Measurements from ENCODE around the gene SH2D3C. TPM values are rescaled to one million over a fixed set of nuclear protein-coding genes. Genes with fewer than 3 reads are reported as not detected.

SH2D3C gene
- 10 to 100 TPM in 4 of 9 donors, 1 to 10 TPM in 5; 4.3 to 14.2 (median 9.8) TPM for total RNA-seq
- 10 to 100 TPM in 2 of 3 donors, 1 to 10 TPM in 1; 2.1 to 27.1 (median 19.1) TPM for polyA plus RNA-seq
- long read RNA-seq, donor 1, partial matches to known transcripts, result 0 of 1 reads
- long read RNA-seq, donor 1, other reads (novel, unspliced or antisense), result 0 of 1 reads
- long read RNA-seq, donor 2, result 0 reads
- long read RNA-seq, donor 3, result 0 reads
- long read RNA-seq, donor 4, partial matches to known transcripts, result 2 of 5 reads
- long read RNA-seq, donor 4, other reads (novel, unspliced or antisense), result 2 of 5 reads
- long read RNA-seq, donor 5, transcript SH2D3C-203 (11 exons, 2,750 nt), result major isoform, 13 of 28 reads
- long read RNA-seq, donor 5, partial matches to known transcripts, result 6 of 28 reads
- long read RNA-seq, donor 5, other reads (novel, unspliced or antisense), result 7 of 28 reads
- long read RNA-seq, donor 6, partial matches to known transcripts, result 0 of 2 reads
- long read RNA-seq, donor 6, other reads (novel, unspliced or antisense), result 1 of 2 reads
- long read RNA-seq, donor 7, partial matches to known transcripts, result 19 of 20 reads
- long read RNA-seq, donor 7, other reads (novel, unspliced or antisense), result 0 of 20 reads
- long read RNA-seq, donor 8, partial matches to known transcripts, result 0 of 3 reads
- long read RNA-seq, donor 8, other reads (novel, unspliced or antisense), result 0 of 3 reads
- long read RNA-seq, donor 9, result 0 reads
- long read RNA-seq, donor 10, partial matches to known transcripts, result 0 of 1 reads
- long read RNA-seq, donor 10, other reads (novel, unspliced or antisense), result 0 of 1 reads

DNA sequence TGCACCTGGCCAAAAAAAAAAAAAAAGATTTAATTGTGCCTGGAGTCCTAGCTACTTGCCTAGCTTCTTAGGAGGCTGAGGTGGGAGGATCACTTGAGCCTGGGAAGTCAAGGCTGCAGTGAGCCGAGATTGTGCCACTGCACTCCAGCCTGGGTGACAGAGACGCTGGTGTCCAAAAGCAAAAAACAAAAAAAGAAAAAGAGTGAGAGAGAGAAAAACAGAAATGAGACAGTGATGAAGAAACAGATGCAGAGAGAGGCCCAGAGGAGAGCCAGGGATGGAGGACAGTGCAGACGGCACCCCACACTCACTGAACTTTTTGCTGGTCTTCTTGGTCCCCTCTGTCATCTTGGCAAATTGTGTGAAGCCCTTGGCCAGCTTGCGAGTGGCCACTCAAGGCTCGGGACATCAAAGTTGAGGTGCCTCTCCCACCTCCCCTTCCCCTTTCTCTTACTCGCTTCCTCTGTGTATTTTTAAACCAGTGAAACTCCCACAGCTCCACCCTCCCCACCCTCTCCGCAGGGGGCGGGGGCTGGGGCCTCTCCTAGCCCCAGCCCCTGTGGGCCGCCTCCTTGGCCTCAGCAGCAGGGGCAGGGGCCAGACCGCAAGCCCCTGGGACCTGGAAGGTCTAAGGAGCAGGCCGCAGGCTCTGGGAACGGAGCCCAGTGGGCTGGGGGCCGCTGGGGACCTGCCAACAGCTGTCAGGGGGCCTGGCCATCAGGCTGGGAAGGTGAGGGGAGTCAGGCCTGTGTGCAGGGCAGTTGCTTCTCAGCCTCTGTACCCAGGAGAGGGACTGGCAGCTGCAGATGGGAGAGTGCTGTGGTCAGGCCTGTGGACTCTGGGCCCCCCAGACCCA is at the start of gene SH2D3C:
SH2D3C (minus strand) TSS at position 387 of the 856 bp plus-strand sequence; CDS start at position 348, 39 bp downstream.
- no peaks in the 10 kb centered on the region for H3K4me1 ChIP-seq (replicated peaks in 1 of 2)
- no peaks in the 10 kb centered on the region for H3K36me3 ChIP-seq (replicated peaks in 1 of 2)
- no peaks in the 10 kb centered on the region for H3K9me3 ChIP-seq (replicated peaks in 1 of 3)
- intact Hi-C loops (cut with DNase I), result no loop called here
- H3K4me3 ChIP-seq, result no peak within 1 kb of the TSS
- DNase-seq, result no peak
- H3K27ac ChIP-seq, result peak within 1 kb of the TSS in 1 of 5 donors; percentile 33
- WGBS, 4 donors, result 49 to 58% (median 52%) methylated on average over 9 to 13 of the region's 13 CpGs
- TF ChIP-seq POLR2A (IDR thresholded peaks at IDR 0.05) (no peak), CTCF (IDR thresholded peaks at IDR 0.05) (no peak)
- no peaks in the 10 kb centered on the region for H3K27me3 ChIP-seq

GRCh38 chr9:127826253-127826913 is 47.9 kb upstream of the SH2D3C start:
- WGBS, 4 donors, result 57 to 64% (median 61%) methylated on average over 2 to 7 of the region's 7 CpGs
- intact Hi-C loops (cut with DNase I), result no loop called here
- DNase-seq, result no peak
- Histone ChIP-seq H3K9me3 (replicated peaks in 1 of 3) (no peaks in the 10 kb centered on the region), H3K27me3 (no peaks in the 10 kb centered on the region), H3K4me3 (no peak overlapping the region), H3K27ac (peak overlapping the region in 2 of 5 donors; percentile 52 to 84), H3K4me1 (replicated peaks in 1 of 2) (peaks cover 6 to 25% of the 10 kb centered on the region in 2 donors), H3K36me3 (replicated peaks in 1 of 2) (peaks cover 0 to 59% of the 10 kb centered on the region in 2 donors)
- TF ChIP-seq CTCF (IDR thresholded peaks at IDR 0.05), result no peak
- no peak for TF ChIP-seq POLR2A (IDR thresholded peaks at IDR 0.05)

DNA sequence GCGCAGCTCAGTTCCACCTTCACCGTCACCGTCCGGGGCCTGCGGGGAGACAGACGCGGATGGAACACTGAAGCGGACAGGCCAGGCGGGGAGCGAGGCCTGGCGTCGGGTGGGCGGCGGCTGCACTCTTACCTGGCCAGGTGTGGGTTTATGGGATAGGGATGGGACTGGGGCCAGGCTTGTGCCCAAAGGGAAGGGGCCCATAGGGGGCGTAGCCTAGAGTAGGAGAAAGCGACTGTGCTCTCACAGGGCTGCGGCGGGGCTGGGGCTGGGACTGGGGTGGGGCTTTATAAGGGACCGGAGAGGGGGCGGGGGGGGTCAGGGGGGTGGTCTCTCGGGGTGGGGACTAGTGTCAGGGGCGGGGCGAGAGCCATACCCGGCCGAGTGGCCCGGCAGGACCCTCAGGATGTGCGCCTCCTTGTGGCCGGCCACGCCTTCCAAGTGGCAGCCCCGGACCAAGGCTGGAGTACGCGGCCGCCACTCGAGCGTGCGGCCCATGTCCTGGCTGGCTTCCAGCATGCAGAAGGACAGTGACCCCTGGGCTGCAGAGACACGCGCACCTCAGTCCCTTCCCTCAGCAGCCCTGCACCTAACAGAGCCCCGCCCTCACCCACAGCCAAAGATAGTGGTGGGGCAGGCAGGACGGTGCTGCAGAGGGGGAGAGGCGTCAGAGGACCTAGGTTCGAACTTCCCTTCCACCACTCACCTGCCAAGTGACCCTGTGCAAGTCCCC is 47.0 kb upstream of the SH2D3C start:
- H3K27me3 ChIP-seq, result no peaks in the 10 kb centered on the region
- peaks cover 6 to 25% of the 10 kb centered on the region in 2 donors for H3K4me1 ChIP-seq (replicated peaks in 1 of 2)
- TF ChIP-seq POLR2A (IDR thresholded peaks at IDR 0.05) (no peak), CTCF (IDR thresholded peaks at IDR 0.05) (peak in 4 of 6 experiments; percentile 25 to 53 (median 38))
- H3K27ac ChIP-seq, result peak overlapping the region in 1 of 5 donors; percentile 52
- H3K9me3 ChIP-seq (replicated peaks in 1 of 3), result no peaks in the 10 kb centered on the region
- H3K36me3 ChIP-seq (replicated peaks in 1 of 2), result peaks cover 0 to 59% of the 10 kb centered on the region in 2 donors
- intact Hi-C loops (cut with DNase I), result no loop called here
- no peak overlapping the region for H3K4me3 ChIP-seq
- peak in 6 of 7 donors; percentile 56 to 79 (median 73) for DNase-seq
- 54 to 84% (median 62%) methylated on average over 6 to 42 of the region's 42 CpGs for WGBS, 4 donors
